GM19035 (cell line): ENCODE measurements around the gene AGPAT2.

Experiments used
- ATAC-seq: cut with Tn5 transposase; IDR thresholded peaks from one replicate; pipeline ENCODE4 v1.9.1; 2021; ENCODE audit not compliant: unreplicated experiment

Gene AGPAT2

DNA sequence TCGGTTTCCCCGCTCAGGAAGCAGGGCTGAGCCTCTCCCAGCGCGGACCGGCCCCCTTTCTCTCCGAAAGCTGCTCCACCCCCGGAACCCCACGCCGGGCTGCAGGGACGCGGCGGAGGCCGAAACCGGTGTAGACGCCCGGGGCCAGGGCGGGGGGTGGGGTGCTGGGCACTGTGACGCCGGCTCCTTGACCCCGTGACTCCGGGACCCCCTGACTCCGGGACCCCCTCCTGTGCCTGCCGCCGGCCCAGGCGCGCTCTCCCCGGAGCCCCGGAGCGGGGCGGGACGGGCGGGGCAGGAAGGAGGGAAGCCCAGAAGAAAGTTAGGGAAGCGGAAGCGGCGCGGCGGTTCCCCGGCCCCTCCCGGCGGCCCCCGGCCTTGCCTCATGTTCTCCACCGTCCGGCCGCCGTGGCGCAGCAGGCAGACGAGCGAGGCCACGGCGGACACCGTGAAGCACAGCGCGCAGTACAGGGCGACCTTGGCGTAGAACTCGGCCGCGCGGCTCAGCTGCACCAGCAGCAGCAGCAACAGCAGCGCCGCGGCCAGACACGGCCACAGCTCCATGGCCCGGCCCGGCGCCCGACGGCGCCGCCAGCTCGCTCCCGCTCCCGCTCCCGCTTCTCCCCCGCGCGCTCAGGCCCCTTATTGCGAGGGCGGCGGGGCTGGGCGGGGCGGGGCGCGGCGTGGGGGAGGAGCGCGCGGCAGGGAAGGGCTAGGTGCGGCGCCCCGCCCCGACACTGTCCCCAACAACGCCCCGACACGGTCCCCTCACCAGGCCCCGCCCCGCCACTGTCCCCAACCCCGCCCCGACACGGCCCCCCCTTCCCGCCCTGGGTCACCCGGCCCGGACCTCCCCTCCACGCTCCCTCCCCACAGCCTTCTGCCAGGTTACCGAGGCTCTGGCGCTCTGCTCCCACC lies at the start of gene AGPAT2:
Gene AGPAT2 (minus strand): TSS at position 664 of the 918 bp plus-strand sequence. CDS start 100 bp downstream, at position 564.
- peak; percentile 57 for ATAC-seq

GRCh38 chr9:136735812-136736480 lies 48.7 kb upstream of the AGPAT2 start:
- no peak for ATAC-seq

DNA sequence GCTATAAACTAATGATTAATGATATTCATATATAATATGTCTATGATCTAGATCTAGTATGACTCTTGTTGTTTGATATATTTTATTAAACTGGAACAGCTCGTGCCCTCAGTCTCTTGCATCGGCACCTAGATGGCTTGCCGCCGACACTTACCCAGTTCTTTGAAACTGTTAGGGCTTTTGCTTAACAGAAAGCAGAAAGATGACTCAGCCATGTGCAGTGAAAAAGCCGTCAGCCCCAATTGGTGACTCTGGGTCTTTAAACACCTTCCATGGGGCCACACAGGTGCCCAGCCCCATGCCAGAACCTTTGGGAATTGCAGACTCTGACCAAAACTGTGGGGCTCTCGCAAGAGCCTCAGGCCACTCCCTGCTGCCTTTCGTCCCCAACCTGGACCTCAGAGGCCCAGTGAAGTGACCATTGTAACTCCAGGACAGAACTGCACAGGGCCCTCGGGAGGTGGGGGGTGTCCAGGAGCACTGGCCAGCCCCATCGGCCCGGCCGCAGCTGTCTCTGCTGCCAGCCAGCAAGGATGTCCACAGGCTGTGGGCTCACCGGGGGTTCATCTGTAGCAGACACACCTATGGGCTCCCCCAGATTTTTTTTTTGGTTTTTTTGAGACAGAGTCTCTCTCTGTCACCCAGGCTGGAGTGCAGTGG lies 47.7 kb upstream of the AGPAT2 start:
- no peak for ATAC-seq

GRCh38 chr9:136733611-136734010 lies 46.4 kb upstream of the AGPAT2 start:
- ATAC-seq, result no peak

DNA sequence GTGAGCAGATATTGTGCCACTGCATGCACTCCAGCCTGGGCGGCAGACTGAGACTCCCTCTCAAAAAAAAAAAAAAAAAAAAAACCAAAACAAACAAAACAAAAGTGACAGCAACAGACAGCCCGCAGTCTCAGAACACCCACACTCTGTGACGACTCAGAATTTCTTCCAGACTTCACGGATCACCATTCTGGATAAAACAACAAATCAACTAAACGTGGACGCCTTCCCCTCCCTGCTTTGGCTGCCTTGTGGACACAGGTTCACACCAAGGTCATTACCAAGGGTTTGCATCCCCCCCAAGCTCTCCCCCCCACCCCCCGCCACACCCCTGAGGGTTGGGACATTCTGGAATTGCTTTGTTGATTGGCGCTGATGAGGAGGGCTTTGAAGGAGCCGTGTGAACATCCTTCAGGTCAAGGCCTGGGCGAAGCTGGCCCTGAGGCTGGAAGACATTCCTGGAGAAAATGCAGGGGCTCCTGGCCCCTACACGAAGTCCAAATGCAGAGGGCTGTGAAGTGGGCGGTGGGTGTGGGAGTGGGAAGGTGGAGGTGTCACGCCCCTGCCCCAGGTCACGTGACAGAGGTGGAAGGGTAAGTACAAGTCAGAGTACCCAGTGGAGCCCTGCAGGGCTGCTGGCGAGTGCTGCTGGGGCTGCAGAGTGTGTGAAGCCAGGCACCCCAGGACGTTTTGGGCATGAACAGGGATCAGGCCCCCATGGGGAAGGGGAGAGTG lies 45.4 kb upstream of the AGPAT2 start:
- no peak for ATAC-seq

GRCh38 chr9:136729926-136730325 lies 42.7 kb upstream of the AGPAT2 start:
- ATAC-seq, result no peak

GRCh38 chr9:136729144-136729543 lies 41.9 kb upstream of the AGPAT2 start:
- ATAC-seq, result no peak

GRCh38 chr9:136728548-136729123 lies 41.4 kb upstream of the AGPAT2 start:
- peak; percentile 18 for ATAC-seq

GRCh38 chr9:136728080-136728547 lies 40.9 kb upstream of the AGPAT2 start:
- ATAC-seq, result peak; percentile 78

- ATAC-seq, result no peak
Observed at GRCh38 chr9:136726631-136727191, 39.5 kb upstream of the AGPAT2 start.

- no peak for ATAC-seq
Observed at GRCh38 chr9:136726118-136726517, 38.9 kb upstream of the AGPAT2 start.

GRCh38 chr9:136725612-136726011 lies 38.4 kb upstream of the AGPAT2 start:
- ATAC-seq, result no peak

DNA sequence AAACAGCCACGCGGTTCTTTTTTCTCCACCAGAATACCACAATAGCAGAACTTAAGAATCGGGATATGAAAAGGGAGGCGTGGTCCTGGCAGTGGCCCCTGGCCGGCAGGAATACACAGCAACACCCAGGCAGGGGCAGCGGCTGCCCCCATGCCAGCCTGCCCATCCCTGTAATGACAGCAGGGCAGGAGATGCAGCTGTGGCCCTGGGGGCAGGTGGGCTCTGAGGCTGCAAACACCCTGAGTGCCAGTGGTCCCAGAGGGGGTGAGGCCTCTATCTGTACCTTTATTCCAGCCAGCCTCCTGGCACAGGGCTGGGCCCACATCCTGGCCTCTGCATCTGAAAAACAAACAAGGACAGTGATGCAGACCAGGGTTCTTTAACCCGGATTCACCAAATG lies 37.5 kb upstream of the AGPAT2 start:
- no peak for ATAC-seq

DNA sequence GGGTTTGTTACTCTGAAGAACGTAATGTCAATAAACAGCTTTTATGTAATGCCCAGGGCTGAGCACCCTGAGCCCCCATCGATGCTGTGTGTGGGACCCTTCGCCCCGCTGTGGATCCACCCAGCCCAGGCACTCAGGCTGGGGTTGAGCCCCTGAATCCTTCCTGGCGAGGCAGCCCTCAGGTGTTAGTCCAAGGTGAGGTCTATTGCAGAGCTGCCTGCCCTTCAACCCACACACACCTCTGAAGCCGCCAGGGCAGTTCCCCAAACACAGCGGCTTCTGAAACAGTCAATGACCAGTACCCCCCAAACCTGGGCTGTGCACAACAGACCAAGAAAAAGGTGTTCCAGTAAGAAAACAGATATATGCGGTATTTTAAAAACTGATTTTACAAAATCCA lies 36.7 kb upstream of the AGPAT2 start:
- no peak for ATAC-seq

GRCh38 chr9:136723362-136723976 lies 36.2 kb upstream of the AGPAT2 start:
- ATAC-seq, result no peak

DNA sequence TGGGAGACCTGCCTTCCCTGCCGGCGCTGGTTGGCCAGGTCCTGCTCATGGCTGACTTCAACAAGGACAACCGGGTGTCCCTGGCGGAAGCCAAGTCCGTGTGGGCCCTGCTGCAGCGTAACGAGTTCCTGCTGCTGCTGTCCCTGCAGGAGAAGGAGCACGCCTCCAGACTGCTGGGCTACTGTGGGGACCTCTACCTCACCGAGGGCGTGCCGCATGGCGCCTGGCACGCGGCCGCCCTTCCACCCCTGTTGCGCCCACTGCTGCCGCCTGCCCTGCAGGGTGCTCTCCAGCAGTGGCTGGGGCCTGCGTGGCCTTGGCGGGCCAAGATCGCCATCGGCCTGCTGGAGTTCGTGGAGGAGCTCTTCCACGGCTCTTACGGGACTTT lies 35.7 kb upstream of the AGPAT2 start:
- no peak for ATAC-seq

GRCh38 chr9:136722093-136722968 lies 35.1 kb upstream of the AGPAT2 start:
- no peak for ATAC-seq

DNA sequence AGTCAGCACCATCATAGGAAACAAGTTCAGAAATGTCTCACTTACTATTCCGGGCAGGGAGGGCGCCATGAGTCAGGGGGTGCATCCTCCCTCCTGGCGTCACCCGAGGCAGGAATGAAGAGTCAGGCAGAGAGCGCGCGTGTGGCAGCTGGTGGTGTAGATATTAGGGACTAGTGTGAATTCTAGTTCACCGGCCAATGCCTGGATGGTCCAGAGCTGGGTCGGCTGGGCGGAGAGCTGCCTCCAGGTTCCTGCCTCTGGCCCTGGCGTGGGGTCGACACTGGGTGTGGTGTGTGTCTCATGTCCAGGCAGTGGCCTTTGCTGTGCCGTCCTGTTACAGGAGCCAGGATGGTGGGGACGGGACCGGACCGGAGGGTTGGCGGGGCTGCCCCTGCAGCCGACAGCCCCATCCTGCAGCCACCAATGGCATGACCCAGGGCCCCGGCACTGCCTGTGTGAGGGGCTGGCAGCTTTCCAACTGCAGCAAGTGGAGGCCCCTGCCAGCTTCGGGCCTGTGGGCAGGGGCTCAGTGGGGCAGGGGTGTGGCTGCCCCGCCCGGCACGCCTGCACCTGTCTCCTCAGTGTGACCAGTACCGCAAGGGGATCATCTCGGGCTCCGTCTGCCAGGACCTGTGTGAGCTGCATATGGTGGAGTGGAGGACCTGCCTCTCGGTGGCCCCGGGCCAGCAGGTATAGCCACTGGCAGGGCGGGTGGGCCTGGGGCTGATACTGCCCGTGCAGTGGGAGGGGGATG lies 34.3 kb upstream of the AGPAT2 start:
- no peak for ATAC-seq
